Esophagus muscularis mucosa (tissue), 3 donors: ENCODE results near the gene CAMK1G.

ENCODE experiments used
- CTCF ChIP-seq, 3 experiments: fragments of 200-600 bp in 2 of 3; fragments of 450-650 bp in 1 of 3; sonication (generic) in 2 of 3; IDR thresholded peaks; one replicate each; pipeline ENCODE4 v1.5.1; 2017 to 2019; ENCODE audit warnings: antibody characterized with exemption in 3 of 3, mild to moderate bottlenecking in 2 of 3, moderate library complexity in 1 of 3
- POLR2A ChIP-seq: fragments of 450-650 bp; IDR thresholded peaks from one replicate; pipeline ENCODE4 v1.6.1; 2017; ENCODE audit warnings: antibody characterized with exemption, moderate library complexity, mild to moderate bottlenecking, low read depth
- POLR2AphosphoS5 ChIP-seq, 2 donors: sonication (generic); formaldehyde crosslinking; IDR thresholded peaks; one replicate each; pipeline ENCODE4 v1.6.1; 2017; ENCODE audit warnings: antibody characterized with exemption in 2 of 2

GRCh38 chr1:209565759-209566678 lies 17.5 kb upstream of the CAMK1G start:
- TF ChIP-seq CTCF (IDR thresholded peaks at IDR 0.05) (peak; percentile 48 to 67 (median 50)), POLR2A (no peak), POLR2AphosphoS5 (IDR thresholded peaks at IDR 0.05) (no peak)
